Measurements from ENCODE around the gene SAMD8. TPM values are rescaled to one million over a fixed set of nuclear protein-coding genes. Genes with fewer than 3 reads are reported as not detected.

SAMD8 gene
- total and polyA plus RNA-seq, 10 of the 15 experiments (the other 5 are each of a cell fraction or from before 2014, with no cell fraction given), result 2.8 to 26.0 (median 9.3) TPM

- TF ChIP-seq GATAD2B (conservative IDR thresholded peaks at IDR 0.05; ENCODE audit: low read depth), result no peak
- TF ChIP-seq MYB (IDR thresholded peaks at IDR 0.05; ENCODE audit: borderline replicate concordance, low read depth, low read length), result no peak
- no peak for TF ChIP-seq NFXL1 (IDR thresholded peaks at IDR 0.05; ENCODE audit: borderline replicate concordance)
- no peak for TF ChIP-seq RAD51 (IDR thresholded peaks at IDR 0.05)
Observed at GRCh38 chr10:75226095-75226494, 114.6 kb downstream of the SAMD8 start (continued).

GRCh38 chr10:75226656-75227055, 115.2 kb downstream of the SAMD8 start:
- peak; percentile 47 for ATAC-seq
- H3K4me2 ChIP-seq (ENCODE audit: control insufficient read depth, insufficient read depth), result peak overlapping the region; percentile 19; the same call in 1 of the 2 replicates
- no peak overlapping the region for H3K9ac ChIP-seq (ENCODE audit: control insufficient read depth, insufficient read depth, low read length)
- no peak for FAIRE-seq
- H3K27me3 ChIP-seq (replicated peaks in 1 of 2; ENCODE audit: control insufficient read depth in 2 of 2, insufficient read depth in 2 of 2, low read length in 1 of 2), result no peaks in the 10 kb centered on the region
- RAD21 ChIA-PET (ENCODE audit: unreplicated experiment), result interaction anchor here (0.6 to 1.2 kb wide), 2 partner anchors 16 to 41 kb away, joined by 3 read pairs; partner anchors contain the start of gene VDAC2
- H3K4me3 ChIP-seq, result no peak overlapping the region
- H2AFZ ChIP-seq (ENCODE audit: control insufficient read depth, low read depth, low read length), result no peak overlapping the region
- no peak overlapping the region for H3K27ac ChIP-seq (ENCODE audit: control insufficient read depth, insufficient read depth)
- no peak for DNase-seq (ENCODE audit: low read depth, low spot score)
- intact Hi-C loops (cut with micrococcal nuclease; ENCODE audit: unreplicated experiment), result no loop called here
- BruUV-seq (replicated peaks), result no TSS peak
- POLR2A ChIA-PET, result interaction anchor here (1.1 to 2.5 kb wide), 2 partner anchors 10 to 16 kb away, joined by 4 to 15 read pairs; partner anchors contain the start of gene VDAC2
- 30% methylated on average over 5 of the region's 5 CpGs for WGBS (ENCODE audit: insufficient coverage, insufficient replicate concordance, low lambda C conversion rate, missing lambda C conversion rate)
- peaks cover 11 to 41% of the 10 kb centered on the region in 2 experiments for H3K36me3 ChIP-seq (ENCODE audit: control insufficient read depth in 2 of 2, insufficient read depth in 2 of 2, low read length in 1 of 2)
- SMC1A ChIA-PET (ENCODE audit: uncharacterized antibody, unreplicated experiment), result interaction anchor here (0.8 to 2.2 kb wide), 6 partner anchors 8 to 112 kb away, joined by 3 to 8 read pairs (median 4); partner anchors contain the start of gene COMTD1
- in situ Hi-C loops (cut with MboI), result no loop called here
- no peaks in the 10 kb centered on the region for H3K9me3 ChIP-seq (replicated peaks; ENCODE audit: control insufficient read depth, insufficient read depth, low read length)
- H4K20me1 ChIP-seq (ENCODE audit: control insufficient read depth, insufficient read depth), result peaks cover 2% of the 10 kb centered on the region; the same call in 1 of the 2 replicates
- H3K79me2 ChIP-seq (ENCODE audit: control insufficient read depth, insufficient read depth, low read length), result peaks cover 32% of the 10 kb centered on the region
- peaks cover 3% of the 10 kb centered on the region for H3K4me1 ChIP-seq (ENCODE audit: control insufficient read depth, insufficient read depth, low read length)
- CTCF ChIA-PET, result interaction anchor here (0.6 to 14.5 kb wide), 7 partner anchors 9 to 1058 kb away, joined by 3 to 207 read pairs (median 29); partner anchors contain the start of genes COMTD1 and VDAC2
- TF ChIP-seq SMARCA5 (IDR thresholded peaks at IDR 0.05) (no peak), SREBF2 (IDR thresholded peaks at IDR 0.05; ENCODE audit: low read length) (no peak), WRNIP1 (IDR thresholded peaks at IDR 0.05; ENCODE audit: borderline replicate concordance, low read depth, low read length) (no peak), SIN3A (IDR thresholded peaks at IDR 0.05; ENCODE audit: low read depth, low read length) (no peak), KLF5 (IDR thresholded peaks at IDR 0.05; ENCODE audit: partially characterized antibody) (no peak), EED (IDR thresholded peaks at IDR 0.05; ENCODE audit: low read depth) (no peak), ZZZ3 (IDR thresholded peaks at IDR 0.05; ENCODE audit: control insufficient read depth, insufficient read length, low read depth) (no peak), RUNX3 (IDR thresholded peaks at IDR 0.05; ENCODE audit: low read length) (0 out of 2 replicates have a peak, but pooled peaks have one; percentile 10), BRCA1 (IDR thresholded peaks at IDR 0.05; ENCODE audit: low read depth, low read length) (no peak), NFYB (IDR thresholded peaks at IDR 0.05; ENCODE audit: insufficient read depth, low read depth, low read length) (no peak), MEF2A (IDR thresholded peaks at IDR 0.05; ENCODE audit: insufficient read depth, low read depth, low read length) (0 out of 2 replicates have a peak, but pooled peaks have one; percentile 16)
- TF ChIP-seq, protein P1, sequence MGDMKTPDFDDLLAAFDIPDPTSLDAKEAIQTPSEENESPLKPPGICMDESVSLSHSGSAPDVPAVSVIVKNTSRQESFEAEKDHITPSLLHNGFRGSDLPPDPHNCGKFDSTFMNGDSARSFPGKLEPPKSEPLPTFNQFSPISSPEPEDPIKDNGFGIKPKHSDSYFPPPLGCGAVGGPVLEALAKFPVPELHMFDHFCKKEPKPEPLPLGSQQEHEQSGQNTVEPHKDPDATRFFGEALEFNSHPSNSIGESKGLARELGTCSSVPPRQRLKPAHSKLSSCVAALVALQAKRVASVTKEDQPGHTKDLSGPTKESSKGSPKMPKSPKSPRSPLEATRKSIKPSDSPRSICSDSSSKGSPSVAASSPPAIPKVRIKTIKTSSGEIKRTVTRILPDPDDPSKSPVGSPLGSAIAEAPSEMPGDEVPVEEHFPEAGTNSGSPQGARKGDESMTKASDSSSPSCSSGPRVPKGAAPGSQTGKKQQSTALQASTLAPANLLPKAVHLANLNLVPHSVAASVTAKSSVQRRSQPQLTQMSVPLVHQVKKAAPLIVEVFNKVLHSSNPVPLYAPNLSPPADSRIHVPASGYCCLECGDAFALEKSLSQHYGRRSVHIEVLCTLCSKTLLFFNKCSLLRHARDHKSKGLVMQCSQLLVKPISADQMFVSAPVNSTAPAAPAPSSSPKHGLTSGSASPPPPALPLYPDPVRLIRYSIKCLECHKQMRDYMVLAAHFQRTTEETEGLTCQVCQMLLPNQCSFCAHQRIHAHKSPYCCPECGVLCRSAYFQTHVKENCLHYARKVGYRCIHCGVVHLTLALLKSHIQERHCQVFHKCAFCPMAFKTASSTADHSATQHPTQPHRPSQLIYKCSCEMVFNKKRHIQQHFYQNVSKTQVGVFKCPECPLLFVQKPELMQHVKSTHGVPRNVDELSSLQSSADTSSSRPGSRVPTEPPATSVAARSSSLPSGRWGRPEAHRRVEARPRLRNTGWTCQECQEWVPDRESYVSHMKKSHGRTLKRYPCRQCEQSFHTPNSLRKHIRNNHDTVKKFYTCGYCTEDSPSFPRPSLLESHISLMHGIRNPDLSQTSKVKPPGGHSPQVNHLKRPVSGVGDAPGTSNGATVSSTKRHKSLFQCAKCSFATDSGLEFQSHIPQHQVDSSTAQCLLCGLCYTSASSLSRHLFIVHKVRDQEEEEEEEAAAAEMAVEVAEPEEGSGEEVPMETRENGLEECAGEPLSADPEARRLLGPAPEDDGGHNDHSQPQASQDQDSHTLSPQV (IDR thresholded peaks at IDR 0.05), result no peak
- TF ChIP-seq, protein P2, sequence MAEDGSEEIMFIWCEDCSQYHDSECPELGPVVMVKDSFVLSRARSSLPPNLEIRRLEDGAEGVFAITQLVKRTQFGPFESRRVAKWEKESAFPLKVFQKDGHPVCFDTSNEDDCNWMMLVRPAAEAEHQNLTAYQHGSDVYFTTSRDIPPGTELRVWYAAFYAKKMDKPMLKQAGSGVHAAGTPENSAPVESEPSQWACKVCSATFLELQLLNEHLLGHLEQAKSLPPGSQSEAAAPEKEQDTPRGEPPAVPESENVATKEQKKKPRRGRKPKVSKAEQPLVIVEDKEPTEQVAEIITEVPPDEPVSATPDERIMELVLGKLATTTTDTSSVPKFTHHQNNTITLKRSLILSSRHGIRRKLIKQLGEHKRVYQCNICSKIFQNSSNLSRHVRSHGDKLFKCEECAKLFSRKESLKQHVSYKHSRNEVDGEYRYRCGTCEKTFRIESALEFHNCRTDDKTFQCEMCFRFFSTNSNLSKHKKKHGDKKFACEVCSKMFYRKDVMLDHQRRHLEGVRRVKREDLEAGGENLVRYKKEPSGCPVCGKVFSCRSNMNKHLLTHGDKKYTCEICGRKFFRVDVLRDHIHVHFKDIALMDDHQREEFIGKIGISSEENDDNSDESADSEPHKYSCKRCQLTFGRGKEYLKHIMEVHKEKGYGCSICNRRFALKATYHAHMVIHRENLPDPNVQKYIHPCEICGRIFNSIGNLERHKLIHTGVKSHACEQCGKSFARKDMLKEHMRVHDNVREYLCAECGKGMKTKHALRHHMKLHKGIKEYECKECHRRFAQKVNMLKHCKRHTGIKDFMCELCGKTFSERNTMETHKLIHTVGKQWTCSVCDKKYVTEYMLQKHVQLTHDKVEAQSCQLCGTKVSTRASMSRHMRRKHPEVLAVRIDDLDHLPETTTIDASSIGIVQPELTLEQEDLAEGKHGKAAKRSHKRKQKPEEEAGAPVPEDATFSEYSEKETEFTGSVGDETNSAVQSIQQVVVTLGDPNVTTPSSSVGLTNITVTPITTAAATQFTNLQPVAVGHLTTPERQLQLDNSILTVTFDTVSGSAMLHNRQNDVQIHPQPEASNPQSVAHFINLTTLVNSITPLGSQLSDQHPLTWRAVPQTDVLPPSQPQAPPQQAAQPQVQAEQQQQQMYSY (CRISPR knock-in tag; IDR thresholded peaks at IDR 0.05), result no peak

All from GM12878 (cell line).